H1 (cell line): Measurements from ENCODE around the gene RABL6. TPM values are rescaled to one million over a fixed set of nuclear protein-coding genes. Genes with fewer than 3 reads are reported as not detected.
A peak's percentile ranks its signal among the peaks of the same experiment; 100 is the strongest.

Source experiments
- CBX8 ChIP-seq: fragments of 300-800, 300-1000 bp; sonication (generic); IDR thresholded peaks from 2 replicates; pipeline ENCODE4 v1.7.1; 2016; ENCODE audit warnings: low read depth, low read length, borderline replicate concordance
- CREB1 ChIP-seq: IDR thresholded peaks from 2 replicates; pipeline ENCODE4 v1.6.1; 2012; ENCODE audit warnings: inconsistent platforms
- CTBP2 ChIP-seq: IDR thresholded peaks from 2 replicates; pipeline ENCODE4 v1.7.0; 2011; ENCODE audit warnings: borderline replicate concordance, mild to moderate bottlenecking, moderate library complexity, mixed read lengths, low read length; ENCODE audit not compliant: insufficient read depth, insufficient read length
- EP300 ChIP-seq, 2 experiments: IDR thresholded peaks; 1 replicate in 1 of 2; 2 replicates in 1 of 2; pipeline ENCODE4 v1.6.1; 2011 to 2012; ENCODE audit warnings: low read depth in 2 of 2, low read length in 2 of 2, mild to moderate bottlenecking in 2 of 2, borderline replicate concordance in 1 of 2, inconsistent platforms in 1 of 2, moderate library complexity in 1 of 2
- FOSL1 ChIP-seq: IDR thresholded peaks from 2 replicates; pipeline ENCODE4 v1.6.1; 2011; ENCODE audit warnings: mild to moderate bottlenecking, low read depth, low read length, moderate library complexity; ENCODE audit not compliant: insufficient read depth
- GABPA ChIP-seq: IDR thresholded peaks from 2 replicates; pipeline ENCODE4 v1.6.1; 2011; ENCODE audit warnings: mild to moderate bottlenecking, low read length, moderate library complexity, borderline replicate concordance; ENCODE audit not compliant: insufficient read depth
- GTF2F1 ChIP-seq: IDR thresholded peaks from 2 replicates; pipeline ENCODE4 v1.6.1; 2012; ENCODE audit warnings: low read depth, low read length, improper control_type of control experiment, borderline replicate concordance
- HDAC2 ChIP-seq, 2 experiments: fragments of 300-600 bp in 1 of 2; sonication (generic) in 1 of 2; IDR thresholded peaks; 2 replicates each; pipeline ENCODE4 v1.6.1; 2011 to 2012; ENCODE audit warnings: low read depth in 2 of 2, low read length in 2 of 2, mild to moderate bottlenecking in 2 of 2, moderate library complexity in 2 of 2, borderline replicate concordance in 1 of 2, inconsistent platforms in 1 of 2
- JUN ChIP-seq: IDR thresholded peaks from 2 replicates; pipeline ENCODE4 v1.6.1; 2011; ENCODE audit warnings: low read depth, mild to moderate bottlenecking, improper control_type of control experiment, low read length
- KDM4A ChIP-seq: IDR thresholded peaks from one replicate; pipeline ENCODE4 v1.7.1; 2012; ENCODE audit warnings: low read depth, mild to moderate bottlenecking, moderate library complexity, low read length, inconsistent platforms; ENCODE audit not compliant: severe bottlenecking
- NRF1 ChIP-seq: IDR thresholded peaks from 2 replicates; pipeline ENCODE4 v1.6.1; 2011; ENCODE audit warnings: mild to moderate bottlenecking, low read depth, low read length, improper control_type of control experiment
- POLR2A ChIP-seq, 2 experiments: IDR thresholded peaks; 1 replicate in 1 of 2; 2 replicates in 1 of 2; pipeline ENCODE4 v1.6.1; 2011; ENCODE audit warnings: low read depth in 2 of 2, low read length in 2 of 2, mild to moderate bottlenecking in 2 of 2; ENCODE audit errors: control extremely low read depth in 1 of 2
- RNF2 ChIP-seq: fragments of 200-900, 300-1000 bp; sonication (generic); IDR thresholded peaks from 2 replicates; pipeline ENCODE4 v1.7.1; 2016; ENCODE audit warnings: borderline replicate concordance, low read depth, mild to moderate bottlenecking, antibody characterized with exemption, low read length; ENCODE audit not compliant: poor library complexity, severe bottlenecking; ENCODE audit errors: missing control alignments
- SRF ChIP-seq: IDR thresholded peaks from 2 replicates; pipeline ENCODE4 v1.6.1; 2011; ENCODE audit warnings: mild to moderate bottlenecking, low read depth, low read length, moderate library complexity
- polyA plus RNA-seq, 7 experiments: library from polyadenylated mRNA; depleted of rRNA in 3 of 7; stranded (reverse) in 5 of 7; unstranded in 2 of 7; fragments of >200 nt in 5 of 7; fragments of 200-250 nt in 2 of 7; gene quantifications; 1 replicate in 5 of 7; 2 replicates in 1 of 7; 4 replicates in 1 of 7; pipeline versions ENCODE4 v1.2.1 to v1.2.3, GENCODE V29; 2011 to 2013; ENCODE audit warnings: missing spikeins in 2 of 7, mixed read lengths in 2 of 7
- total RNA-seq: library from RNA; stranded (reverse); fragmentation: NEBNext Ultra II Directional; extraction: Animal tissue kit (Norgen Biotek cat#: 25700); gene quantifications from 2 replicates; pipeline ENCODE4 v1.2.1, GENCODE V29; 2021
- TF ChIP-seq, protein P1 (sequence below): IDR thresholded peaks from 2 replicates; pipeline ENCODE4 v1.6.1; 2011; ENCODE audit warnings: low read length, improper control_type of control experiment

Gene RABL6
- total and polyA plus RNA-seq, 2 of the 8 experiments (the other 6 are each of a cell fraction or from before 2014, with no cell fraction given), result 70.1 to 130 TPM

DNA sequence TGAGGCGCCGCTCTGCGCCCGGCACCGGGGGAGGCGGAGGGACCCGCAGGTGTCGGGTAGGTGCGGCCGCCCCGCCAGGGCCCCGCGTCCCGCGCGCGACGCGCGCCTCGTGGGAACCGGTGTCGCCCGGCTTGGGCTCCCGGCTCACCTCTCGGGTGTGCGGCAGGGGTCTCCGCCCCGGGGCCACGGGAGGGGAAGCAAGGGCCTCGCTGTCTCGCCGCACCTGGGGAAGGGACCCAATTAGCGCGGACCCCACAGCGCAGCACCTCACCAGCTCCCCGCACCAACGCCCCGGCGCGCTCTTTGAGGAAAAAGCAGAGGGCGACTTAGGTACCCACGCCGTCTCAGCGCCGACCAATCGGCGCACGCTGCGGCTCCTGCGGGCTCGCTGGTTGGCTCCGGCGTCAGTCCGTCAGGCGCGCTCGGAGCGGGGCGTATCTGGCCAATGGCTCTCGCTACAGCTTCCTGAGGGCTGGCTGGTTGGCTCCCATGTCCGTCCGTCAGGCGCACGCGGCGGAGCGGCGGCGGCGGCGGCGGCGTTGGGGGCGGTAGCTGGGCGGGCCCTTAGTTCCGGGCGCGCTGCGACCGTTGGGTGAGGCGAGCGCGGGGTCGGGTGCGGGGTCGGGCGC is 78.3 kb downstream of the RABL6 start, which contains the start of gene TRAF2 (continued):
- no peak for TF ChIP-seq NRF1
- TF ChIP-seq CREB1, result peak; percentile 85
- no peak for TF ChIP-seq SRF
- TF ChIP-seq HDAC2 (IDR thresholded peaks at IDR 0.05; ENCODE audit: borderline replicate concordance in 1 of 2, low read depth in 2 of 2, low read length in 2 of 2), result 0 out of 4 replicates have a peak, but pooled peaks of 1 of the 2 experiments have one; percentile 51
- TF ChIP-seq CTBP2, result no peak
- no peak for TF ChIP-seq GTF2F1
- TF ChIP-seq KDM4A, result peak; percentile 93
- TF ChIP-seq, protein P1, sequence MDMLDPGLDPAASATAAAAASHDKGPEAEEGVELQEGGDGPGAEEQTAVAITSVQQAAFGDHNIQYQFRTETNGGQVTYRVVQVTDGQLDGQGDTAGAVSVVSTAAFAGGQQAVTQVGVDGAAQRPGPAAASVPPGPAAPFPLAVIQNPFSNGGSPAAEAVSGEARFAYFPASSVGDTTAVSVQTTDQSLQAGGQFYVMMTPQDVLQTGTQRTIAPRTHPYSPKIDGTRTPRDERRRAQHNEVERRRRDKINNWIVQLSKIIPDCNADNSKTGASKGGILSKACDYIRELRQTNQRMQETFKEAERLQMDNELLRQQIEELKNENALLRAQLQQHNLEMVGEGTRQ, result no peak
- TF ChIP-seq CBX8, result no peak
- peak in 1 of 2 experiments; percentile 66; a peak in 1 of 3 replicates for TF ChIP-seq POLR2A (IDR thresholded peaks at IDR 0.05; ENCODE audit: control extremely low read depth in 1 of 2, low read depth in 2 of 2, low read length in 2 of 2)
- peak; percentile 19; the same call in 1 of the 2 replicates for TF ChIP-seq GABPA
- no peak for TF ChIP-seq EP300 (IDR thresholded peaks at IDR 0.05; ENCODE audit: borderline replicate concordance in 1 of 2, low read depth in 2 of 2, low read length in 2 of 2)
- TF ChIP-seq JUN, result no peak
- no peak for TF ChIP-seq FOSL1
- no peak for TF ChIP-seq RNF2
